Mesenchymal stem cell (in vitro differentiated cells and primary cell): ENCODE results near the gene PDCD6IP.

ENCODE experiments used
- DNase-seq: peaks from one replicate; pipeline ENCODE4 v3.0.0-alpha.2; 2013
- H2AFZ ChIP-seq: one replicate; pipeline ENCODE4 v1.6.1; 2013; ENCODE audit warnings: low read depth, mild to moderate bottlenecking, control low read depth, inconsistent platforms, low read length, moderate library complexity
- H2AK5ac ChIP-seq: 2 replicates; pipeline ENCODE4 v1.6.1; 2013; ENCODE audit warnings: low read length, moderate library complexity, mild to moderate bottlenecking, inconsistent platforms; ENCODE audit not compliant: severe bottlenecking
- H2BK120ac ChIP-seq: one replicate; pipeline ENCODE4 v1.6.1; 2013; ENCODE audit warnings: low read depth, mild to moderate bottlenecking, inconsistent platforms, low read length, moderate library complexity
- H2BK12ac ChIP-seq, 2 experiments: one replicate each; pipeline ENCODE4 v1.6.1; 2013; ENCODE audit warnings: inconsistent platforms in 2 of 2, low read length in 2 of 2, mild to moderate bottlenecking in 2 of 2, moderate library complexity in 2 of 2, control low read depth in 1 of 2
- H2BK15ac ChIP-seq: one replicate; pipeline ENCODE4 v1.6.1; 2013; ENCODE audit warnings: mild to moderate bottlenecking, low read depth, inconsistent platforms; ENCODE audit not compliant: poor library complexity, severe bottlenecking
- H2BK5ac ChIP-seq: 2 replicates; pipeline ENCODE4 v1.6.1; 2013; ENCODE audit warnings: low read depth, mild to moderate bottlenecking, low read length, control low read depth, inconsistent platforms; ENCODE audit not compliant: poor library complexity, severe bottlenecking
- H3K14ac ChIP-seq, 2 experiments: one replicate each; pipeline ENCODE4 v1.6.1; 2013; ENCODE audit warnings: inconsistent platforms in 2 of 2, low read length in 2 of 2, control low read depth in 1 of 2, mild to moderate bottlenecking in 1 of 2, moderate library complexity in 1 of 2
- H3K18ac ChIP-seq, 2 experiments: one replicate each; pipeline ENCODE4 v1.6.1; 2013; ENCODE audit warnings: inconsistent platforms in 2 of 2, low read length in 2 of 2, control low read depth in 1 of 2, low read depth in 1 of 2, mild to moderate bottlenecking in 1 of 2
- H3K23ac ChIP-seq, 2 experiments: one replicate each; pipeline ENCODE4 v1.6.1; 2013; ENCODE audit warnings: inconsistent platforms in 2 of 2, low read length in 2 of 2, mild to moderate bottlenecking in 2 of 2, moderate library complexity in 2 of 2, control low read depth in 1 of 2
- H3K27ac ChIP-seq: 2 replicates; pipeline ENCODE4 v1.5.1; 2013; ENCODE audit warnings: mild to moderate bottlenecking, moderate library complexity, low read length, control low read depth, inconsistent platforms; ENCODE audit not compliant: poor library complexity, severe bottlenecking
- H3K27me3 ChIP-seq, 2 experiments: 2 replicates each; pipeline versions ENCODE4 v1.6.1 to v1.7.0; 2013; ENCODE audit warnings: low read length in 2 of 2, mild to moderate bottlenecking in 2 of 2, moderate library complexity in 2 of 2, control low read depth in 1 of 2, inconsistent platforms in 1 of 2; ENCODE audit not compliant: control insufficient read depth in 1 of 2, insufficient read depth in 1 of 2
- H3K36me3 ChIP-seq, 2 experiments: 2 replicates each; pipeline versions ENCODE4 v1.6.1 to v1.7.0; 2013; ENCODE audit warnings: low read length in 2 of 2, control low read depth in 1 of 2, inconsistent platforms in 1 of 2, low read depth in 1 of 2, mild to moderate bottlenecking in 1 of 2; ENCODE audit not compliant: insufficient read depth in 2 of 2, control insufficient read depth in 1 of 2
- H3K4ac ChIP-seq, 2 experiments: one replicate each; pipeline ENCODE4 v1.6.1; 2013; ENCODE audit warnings: inconsistent platforms in 2 of 2, low read length in 2 of 2, mild to moderate bottlenecking in 2 of 2, moderate library complexity in 2 of 2, control low read depth in 1 of 2, low read depth in 1 of 2
- H3K4me1 ChIP-seq: 2 replicates; pipeline ENCODE4 v1.6.1; 2013; ENCODE audit warnings: low read depth, low read length, control low read depth; ENCODE audit not compliant: control insufficient read depth, insufficient read depth
- H3K4me2 ChIP-seq: 2 replicates; pipeline ENCODE4 v1.6.1; 2013; ENCODE audit warnings: low read length, mild to moderate bottlenecking, inconsistent platforms; ENCODE audit not compliant: poor library complexity, severe bottlenecking
- H3K4me3 ChIP-seq, 2 experiments: 2 replicates each; pipeline versions ENCODE4 v1.5.1 to v1.7.0; 2013; ENCODE audit warnings: low read length in 2 of 2, mild to moderate bottlenecking in 2 of 2, control low read depth in 1 of 2, low read depth in 1 of 2; ENCODE audit not compliant: insufficient read depth in 1 of 2
- H3K79me1 ChIP-seq: replicated peaks from 2 replicates; pipeline ENCODE4 v1.6.1; 2013; ENCODE audit warnings: mild to moderate bottlenecking, control low read depth, low read length, inconsistent platforms; ENCODE audit not compliant: poor library complexity, severe bottlenecking
- H3K9ac ChIP-seq: 2 replicates; pipeline ENCODE4 v1.7.0; 2013; ENCODE audit warnings: mild to moderate bottlenecking, low read length, moderate library complexity
- H3K9me3 ChIP-seq: 2 replicates; pipeline ENCODE4 v1.7.0; 2013; ENCODE audit warnings: mild to moderate bottlenecking, low read length; ENCODE audit not compliant: control insufficient read depth
- H4K8ac ChIP-seq: one replicate; pipeline ENCODE4 v1.6.1; 2013; ENCODE audit warnings: inconsistent platforms, mild to moderate bottlenecking, low read length, moderate library complexity
- H4K91ac ChIP-seq: one replicate; pipeline ENCODE4 v1.6.1; 2013; ENCODE audit warnings: mild to moderate bottlenecking, low read length, inconsistent platforms
- WGBS: methylation state at CpG from one replicate; pipeline ENCODE4 v1.1.7; 2013; ENCODE audit warnings: mixed read lengths; 5-methylcytosine and 5-hydroxymethylcytosine counted together

PDCD6IP gene

GRCh38 chr3:33914212-33914611 is 115.8 kb downstream of the PDCD6IP start:
- whole genome bisulfite sequencing, result 100% methylated on average over 2 of the region's 2 CpGs
- H3K79me1 ChIP-seq, result no peaks in the 10 kb centered on the region

GRCh38 chr3:33914731-33915379 is 116.4 kb downstream of the PDCD6IP start:
- H3K36me3 ChIP-seq, result no peaks in the 10 kb centered on the region
- DNase-seq, result no peak
- no peak overlapping the region for H3K4ac ChIP-seq
- peaks cover 0 to 10% of the 10 kb centered on the region in 2 experiments for H3K27me3 ChIP-seq
- no peak overlapping the region for H3K9ac ChIP-seq
- H2AK5ac ChIP-seq, result no peak overlapping the region
- no peak overlapping the region for H2BK15ac ChIP-seq
- H4K91ac ChIP-seq, result no peak overlapping the region
- H3K14ac ChIP-seq, result no peak overlapping the region
- no peak overlapping the region for H4K8ac ChIP-seq
- no peak overlapping the region for H2BK12ac ChIP-seq
- H3K18ac ChIP-seq, result no peak overlapping the region
- H2AFZ ChIP-seq, result no peak overlapping the region
- no peaks in the 10 kb centered on the region for H3K79me1 ChIP-seq
- H2BK120ac ChIP-seq, result no peak overlapping the region
- H2BK5ac ChIP-seq, result no peak overlapping the region
- 85% methylated on average over 8 of the region's 12 CpGs for WGBS
- no peaks in the 10 kb centered on the region for H3K9me3 ChIP-seq
- no peak overlapping the region for H3K4me2 ChIP-seq
- no peak overlapping the region for H3K23ac ChIP-seq
- H3K27ac ChIP-seq, result no peak overlapping the region
- peaks cover 8% of the 10 kb centered on the region for H3K4me1 ChIP-seq
- H3K4me3 ChIP-seq, result no peak overlapping the region

More at GRCh38 chr3:33914212-33914611, 115.8 kb downstream of the PDCD6IP start:
- H2AK5ac ChIP-seq, result no peak overlapping the region
- H3K23ac ChIP-seq, result no peak overlapping the region
- H3K4me3 ChIP-seq, result no peak overlapping the region
- no peak overlapping the region for H2BK12ac ChIP-seq
- H2BK5ac ChIP-seq, result no peak overlapping the region
- H3K4me1 ChIP-seq, result peaks cover 8% of the 10 kb centered on the region
- no peak overlapping the region for H4K91ac ChIP-seq
- no peak overlapping the region for H4K8ac ChIP-seq
- no peak overlapping the region for H3K14ac ChIP-seq
- no peak overlapping the region for H3K4me2 ChIP-seq
- H3K9ac ChIP-seq, result no peak overlapping the region
- DNase-seq, result no peak
- H3K4ac ChIP-seq, result no peak overlapping the region
- no peak overlapping the region for H2BK120ac ChIP-seq
- H2BK15ac ChIP-seq, result no peak overlapping the region
- no peak overlapping the region for H3K18ac ChIP-seq
- H3K36me3 ChIP-seq, result no peaks in the 10 kb centered on the region
- no peaks in the 10 kb centered on the region for H3K9me3 ChIP-seq
- H3K27me3 ChIP-seq, result peaks cover 0 to 10% of the 10 kb centered on the region in 2 experiments
- no peak overlapping the region for H3K27ac ChIP-seq
- no peak overlapping the region for H2AFZ ChIP-seq

GRCh38 chr3:33915796-33916546 is 117.5 kb downstream of the PDCD6IP start:
- peak; percentile 9 for DNase-seq
- no peaks in the 10 kb centered on the region for H3K36me3 ChIP-seq
- H3K27ac ChIP-seq, result no peak overlapping the region
- H4K91ac ChIP-seq, result peak overlapping the region; percentile 22
- H2AK5ac ChIP-seq, result no peak overlapping the region
- H3K79me1 ChIP-seq, result no peaks in the 10 kb centered on the region
- H2BK12ac ChIP-seq, result no peak overlapping the region
- H3K4me3 ChIP-seq, result no peak overlapping the region
- H3K9me3 ChIP-seq, result no peaks in the 10 kb centered on the region
- H2BK15ac ChIP-seq, result no peak overlapping the region
- H4K8ac ChIP-seq, result no peak overlapping the region
- H3K4me2 ChIP-seq, result no peak overlapping the region
- H3K27me3 ChIP-seq, result peaks cover 0 to 10% of the 10 kb centered on the region in 2 experiments
- no peak overlapping the region for H2AFZ ChIP-seq
- H3K9ac ChIP-seq, result no peak overlapping the region
- no peak overlapping the region for H2BK5ac ChIP-seq
- H3K4ac ChIP-seq, result no peak overlapping the region
- peaks cover 8% of the 10 kb centered on the region for H3K4me1 ChIP-seq
- H3K18ac ChIP-seq, result no peak overlapping the region
- 83% methylated on average over 9 of the region's 9 CpGs for WGBS
- no peak overlapping the region for H2BK120ac ChIP-seq
- H3K23ac ChIP-seq, result no peak overlapping the region
- no peak overlapping the region for H3K14ac ChIP-seq

- no peak overlapping the region for H4K91ac ChIP-seq
- no peak overlapping the region for H2BK120ac ChIP-seq
- H2BK12ac ChIP-seq, result no peak overlapping the region
- peaks cover 0 to 10% of the 10 kb centered on the region in 2 experiments for H3K27me3 ChIP-seq
- H3K23ac ChIP-seq, result no peak overlapping the region
- no peak overlapping the region for H3K4me2 ChIP-seq
- H3K79me1 ChIP-seq, result no peaks in the 10 kb centered on the region
- 80% methylated on average over 3 of the region's 4 CpGs for WGBS
- H3K14ac ChIP-seq, result no peak overlapping the region
- no peak overlapping the region for H2BK15ac ChIP-seq
- no peak overlapping the region for H4K8ac ChIP-seq
- H2AFZ ChIP-seq, result no peak overlapping the region
- DNase-seq, result no peak
- H3K4me1 ChIP-seq, result peaks cover 4% of the 10 kb centered on the region
- H3K4me3 ChIP-seq, result no peak overlapping the region
- H2BK5ac ChIP-seq, result no peak overlapping the region
- H3K36me3 ChIP-seq, result no peaks in the 10 kb centered on the region
- H2AK5ac ChIP-seq, result no peak overlapping the region
- H3K9ac ChIP-seq, result no peak overlapping the region
- no peaks in the 10 kb centered on the region for H3K9me3 ChIP-seq
- H3K18ac ChIP-seq, result no peak overlapping the region
- H3K27ac ChIP-seq, result no peak overlapping the region
- H3K4ac ChIP-seq, result no peak overlapping the region
Measured at GRCh38 chr3:33918126-33918756, 119.8 kb downstream of the PDCD6IP start.
